KG1 (cell line): Measurements from ENCODE around the gene HSP90AA1.
A peak's percentile ranks its signal among the peaks of the same experiment; 100 is the strongest.
"Not testable (repeated sequence)": the region's sequence is repeated elsewhere in the genome, so short reads cannot be mapped to it uniquely, and the experiment has no call there.

ENCODE experiments used
- DNase-seq: peaks from one replicate; lab custom pipeline; 2025; lab: John Stamatoyannopoulos, UW

HSP90AA1 gene

GRCh38 chr14:102094101-102094500 lies 7.3 kb upstream of the HSP90AA1 start:
- no peak for DNase-seq

GRCh38 chr14:102092806-102093205 lies 6.0 kb upstream of the HSP90AA1 start:
- DNase-seq: no peak

- no peak for DNase-seq
These were observed 3.9 kb upstream of the HSP90AA1 start for GRCh38 chr14:102090713-102091112.

- DNase-seq: no peak
These were observed 2.9 kb upstream of the HSP90AA1 start for GRCh38 chr14:102089621-102090343.

- peak; percentile 65 for DNase-seq
These were observed 1.4 kb upstream of the HSP90AA1 start for GRCh38 chr14:102088012-102088792.

- no peak for DNase-seq
These were observed 843 bp upstream of the HSP90AA1 start for GRCh38 chr14:102087762-102088011.

GRCh38 chr14:102086709-102086971 lies 204 bp downstream of the HSP90AA1 start:
- no peak for DNase-seq

- DNase-seq: peak; percentile 35
These were observed 716 bp downstream of the HSP90AA1 start for GRCh38 chr14:102085948-102086708.

GRCh38 chr14:102085488-102085887 lies 1.4 kb downstream of the HSP90AA1 start:
- no peak for DNase-seq

- no peak for DNase-seq
These were observed 1.9 kb downstream of the HSP90AA1 start for GRCh38 chr14:102084931-102085330.

GRCh38 chr14:102084522-102084921 lies 2.3 kb downstream of the HSP90AA1 start:
- DNase-seq: not testable (repeated sequence)

- no peak for DNase-seq
These were observed 5.4 kb downstream of the HSP90AA1 start for GRCh38 chr14:102081231-102082080.

- no peak for DNase-seq
These were observed 6.4 kb downstream of the HSP90AA1 start for GRCh38 chr14:102080183-102081080.

GRCh38 chr14:102079700-102079979 lies 7.2 kb downstream of the HSP90AA1 start:
- no peak for DNase-seq

GRCh38 chr14:102078831-102079699 lies 7.8 kb downstream of the HSP90AA1 start:
- DNase-seq: no peak

- not testable (repeated sequence) for DNase-seq
These were observed 8.5 kb downstream of the HSP90AA1 start for GRCh38 chr14:102078361-102078791.

GRCh38 chr14:102077382-102077709 lies 9.5 kb downstream of the HSP90AA1 start:
- no peak for DNase-seq

GRCh38 chr14:102075155-102075554 lies 11.7 kb downstream of the HSP90AA1 start:
- DNase-seq: no peak

- DNase-seq: no peak
These were observed 12.4 kb downstream of the HSP90AA1 start for GRCh38 chr14:102074415-102074964.

- no peak for DNase-seq
These were observed 15.4 kb downstream of the HSP90AA1 start for GRCh38 chr14:102071283-102071998.
